Fibroblast of the aortic adventitia (primary cell): ENCODE results near the gene PNRC2. TPM values are rescaled to one million over a fixed set of nuclear protein-coding genes. Genes with fewer than 3 reads are reported as not detected.
A peak's percentile ranks its signal among the peaks of the same experiment; 100 is the strongest.
"Not testable (repeated sequence)": the region's sequence is repeated elsewhere in the genome, so short reads cannot be mapped to it uniquely, and the experiment has no call there.

ENCODE experiments used
- DNase-seq: peaks from one replicate; pipeline ENCODE4 v3.0.0-alpha.2; 2010; ENCODE audit warnings: low read depth
- H3K4me3 ChIP-seq: 2 replicates; pipeline ENCODE4 v1.5.1; 2011; ENCODE audit warnings: low read depth, mild to moderate bottlenecking, control low read depth, low read length, moderate library complexity
- CTCF ChIP-seq: IDR thresholded peaks from 2 replicates; pipeline ENCODE4 v1.5.1; 2011; ENCODE audit warnings: mild to moderate bottlenecking, low read length, control low read depth, inconsistent platforms; ENCODE audit not compliant: insufficient read depth
- small RNA-seq: library from RNA; depleted of rRNA; stranded (forward); fragments of <200 nt; gene quantifications from one replicate; pipeline ENCODE3, GENCODE V24; 2012
- total RNA-seq: library from RNA; depleted of rRNA; stranded (reverse); fragments of >200 nt; gene quantifications from 2 replicates; pipeline ENCODE4 v1.2.3, GENCODE V29; 2012; ENCODE audit warnings: low replicate concordance

PNRC2 gene
- total RNA-seq, 1 donor, result 133 TPM

GRCh38 chr1:24004132-24004531, 44.5 kb downstream of the PNRC2 start:
- no peak for TF ChIP-seq CTCF
- no peak for DNase-seq
- H3K4me3 ChIP-seq, result no peak overlapping the region

- H3K4me3 ChIP-seq, result no peak overlapping the region
- no peak for TF ChIP-seq CTCF
- DNase-seq, result no peak
These were observed 45.5 kb downstream of the PNRC2 start for GRCh38 chr1:24005163-24005562.

GRCh38 chr1:24007079-24007478, 47.5 kb downstream of the PNRC2 start:
- no peak for TF ChIP-seq CTCF
- DNase-seq, result no peak
- no peak overlapping the region for H3K4me3 ChIP-seq

GRCh38 chr1:24008574-24009184, 49.1 kb downstream of the PNRC2 start:
- peak; percentile 84 for DNase-seq
- H3K4me3 ChIP-seq, result not testable (repeated sequence)

- no peak for TF ChIP-seq CTCF
- no peak overlapping the region for H3K4me3 ChIP-seq
- DNase-seq, result peak; percentile 54
These were observed 49.8 kb downstream of the PNRC2 start for GRCh38 chr1:24009406-24009805.

GRCh38 chr1:24010650-24011049, 51.0 kb downstream of the PNRC2 start:
- TF ChIP-seq CTCF, result no peak
- H3K4me3 ChIP-seq, result no peak overlapping the region
- no peak for DNase-seq

GRCh38 chr1:24012878-24013277, 53.2 kb downstream of the PNRC2 start:
- DNase-seq, H3K4me3 ChIP-seq: not testable (repeated sequence)

Small RNAs within 50 kb of the gene (small RNA-seq; reads per million reads assigned to genes)
- not detected for gene MIR378F

Other genes with a start within 250 kb of the PNRC2 start
- 33.4 and 41.9 TPM in 2 replicates for gene ELOA, start 216.4 kb upstream of the PNRC2 start, total RNA-seq
- 43.8 and 50.0 TPM in 2 replicates for gene PITHD1, start 181.4 kb upstream of the PNRC2 start, total RNA-seq
- 11.8 and 39.9 TPM in 2 replicates for gene LYPLA2, start 168.7 kb upstream of the PNRC2 start, total RNA-seq
- 5.0 and 16.7 TPM in 2 replicates for gene GALE, start 159.1 kb upstream of the PNRC2 start, total RNA-seq
- 28.4 and 38.1 TPM in 2 replicates for gene HMGCL, start 134.4 kb upstream of the PNRC2 start, total RNA-seq
- 3.8 and 5.9 TPM in 2 replicates for gene FUCA1, start 91.5 kb upstream of the PNRC2 start, total RNA-seq
- gene CNR2, start 46.5 kb upstream of the PNRC2 start, total RNA-seq, result under 0.01 TPM in 1 of 2 replicates, not detected in the other
- 86.4 and 127 TPM in 2 replicates for gene SRSF10, start 20.5 kb downstream of the PNRC2 start, total RNA-seq
- gene MYOM3, start 152.3 kb downstream of the PNRC2 start, total RNA-seq, result under 0.01 TPM in 1 of 2 replicates, not detected in the other
- 0.09 TPM in 1 of 2 replicates, not detected in the other for gene IL22RA1, start 183.3 kb downstream of the PNRC2 start, total RNA-seq
- gene IFNLR1, start 227.5 kb downstream of the PNRC2 start, total RNA-seq, result 0.36 TPM in 1 of 2 replicates, not detected in the other